Measurements from ENCODE around the gene PDE5A.

DNA sequence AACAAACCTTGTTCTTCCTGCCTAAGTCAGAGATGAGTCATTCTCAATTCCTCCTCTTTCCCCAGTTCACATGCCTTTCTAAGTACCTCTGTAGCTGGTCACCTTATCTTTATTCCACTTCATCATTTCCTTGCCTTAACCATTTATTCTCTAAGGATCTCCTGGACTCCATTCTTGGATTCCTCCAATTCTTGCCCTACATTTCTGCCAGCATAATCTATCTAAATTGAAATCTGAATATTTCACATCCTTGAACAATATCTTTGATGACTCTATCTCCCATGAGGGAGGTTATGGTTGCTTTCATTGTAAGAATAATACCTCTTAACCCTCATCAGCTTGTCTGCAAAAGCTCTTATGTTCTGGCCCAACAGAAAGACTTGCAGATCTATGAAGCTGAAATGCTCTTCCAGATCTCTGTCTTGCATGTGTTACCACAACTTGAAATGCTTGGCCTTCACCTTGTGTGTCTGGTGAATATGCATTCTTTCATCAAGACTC lies 28.6 kb upstream of the PDE5A start:
- TF ChIP-seq EZH2 (IDR thresholded peaks at IDR 0.05; ENCODE audit: borderline replicate concordance, control insufficient read depth, low read depth, low read length) (no peak), POLR2A (IDR thresholded peaks at IDR 0.05; ENCODE audit: low read depth, low read length) (no peak), RFX5 (IDR thresholded peaks at IDR 0.05; ENCODE audit: low read depth, low read length) (no peak), NR2C2 (IDR thresholded peaks at IDR 0.05; ENCODE audit: borderline replicate concordance, control insufficient read depth, insufficient read length, low read depth) (no peak), TCF12 (IDR thresholded peaks at IDR 0.05; ENCODE audit: low read depth, low read length) (no peak), CEBPB (IDR thresholded peaks at IDR 0.05; ENCODE audit: borderline replicate concordance in 1 of 2, low read depth in 2 of 2, low read length in 2 of 2) (no peak), ZNF274 (IDR thresholded peaks at IDR 0.05; ENCODE audit: insufficient read depth, insufficient read length) (no peak)
- TF ChIP-seq, protein P1, sequence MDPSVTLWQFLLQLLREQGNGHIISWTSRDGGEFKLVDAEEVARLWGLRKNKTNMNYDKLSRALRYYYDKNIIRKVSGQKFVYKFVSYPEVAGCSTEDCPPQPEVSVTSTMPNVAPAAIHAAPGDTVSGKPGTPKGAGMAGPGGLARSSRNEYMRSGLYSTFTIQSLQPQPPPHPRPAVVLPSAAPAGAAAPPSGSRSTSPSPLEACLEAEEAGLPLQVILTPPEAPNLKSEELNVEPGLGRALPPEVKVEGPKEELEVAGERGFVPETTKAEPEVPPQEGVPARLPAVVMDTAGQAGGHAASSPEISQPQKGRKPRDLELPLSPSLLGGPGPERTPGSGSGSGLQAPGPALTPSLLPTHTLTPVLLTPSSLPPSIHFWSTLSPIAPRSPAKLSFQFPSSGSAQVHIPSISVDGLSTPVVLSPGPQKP (IDR thresholded peaks at IDR 0.05; ENCODE audit: low read depth, low read length): no peak
- TF ChIP-seq, protein P2, sequence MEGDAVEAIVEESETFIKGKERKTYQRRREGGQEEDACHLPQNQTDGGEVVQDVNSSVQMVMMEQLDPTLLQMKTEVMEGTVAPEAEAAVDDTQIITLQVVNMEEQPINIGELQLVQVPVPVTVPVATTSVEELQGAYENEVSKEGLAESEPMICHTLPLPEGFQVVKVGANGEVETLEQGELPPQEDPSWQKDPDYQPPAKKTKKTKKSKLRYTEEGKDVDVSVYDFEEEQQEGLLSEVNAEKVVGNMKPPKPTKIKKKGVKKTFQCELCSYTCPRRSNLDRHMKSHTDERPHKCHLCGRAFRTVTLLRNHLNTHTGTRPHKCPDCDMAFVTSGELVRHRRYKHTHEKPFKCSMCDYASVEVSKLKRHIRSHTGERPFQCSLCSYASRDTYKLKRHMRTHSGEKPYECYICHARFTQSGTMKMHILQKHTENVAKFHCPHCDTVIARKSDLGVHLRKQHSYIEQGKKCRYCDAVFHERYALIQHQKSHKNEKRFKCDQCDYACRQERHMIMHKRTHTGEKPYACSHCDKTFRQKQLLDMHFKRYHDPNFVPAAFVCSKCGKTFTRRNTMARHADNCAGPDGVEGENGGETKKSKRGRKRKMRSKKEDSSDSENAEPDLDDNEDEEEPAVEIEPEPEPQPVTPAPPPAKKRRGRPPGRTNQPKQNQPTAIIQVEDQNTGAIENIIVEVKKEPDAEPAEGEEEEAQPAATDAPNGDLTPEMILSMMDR (IDR thresholded peaks at IDR 0.05 in 2 of 3, conservative IDR thresholded peaks at IDR 0.05 in 1 of 3; ENCODE audit: control insufficient read depth in 2 of 3, extremely low read depth in 1 of 3, insufficient read depth in 1 of 3, low read depth in 3 of 3, low read length in 3 of 3): no peak
- TF ChIP-seq, protein P3, sequence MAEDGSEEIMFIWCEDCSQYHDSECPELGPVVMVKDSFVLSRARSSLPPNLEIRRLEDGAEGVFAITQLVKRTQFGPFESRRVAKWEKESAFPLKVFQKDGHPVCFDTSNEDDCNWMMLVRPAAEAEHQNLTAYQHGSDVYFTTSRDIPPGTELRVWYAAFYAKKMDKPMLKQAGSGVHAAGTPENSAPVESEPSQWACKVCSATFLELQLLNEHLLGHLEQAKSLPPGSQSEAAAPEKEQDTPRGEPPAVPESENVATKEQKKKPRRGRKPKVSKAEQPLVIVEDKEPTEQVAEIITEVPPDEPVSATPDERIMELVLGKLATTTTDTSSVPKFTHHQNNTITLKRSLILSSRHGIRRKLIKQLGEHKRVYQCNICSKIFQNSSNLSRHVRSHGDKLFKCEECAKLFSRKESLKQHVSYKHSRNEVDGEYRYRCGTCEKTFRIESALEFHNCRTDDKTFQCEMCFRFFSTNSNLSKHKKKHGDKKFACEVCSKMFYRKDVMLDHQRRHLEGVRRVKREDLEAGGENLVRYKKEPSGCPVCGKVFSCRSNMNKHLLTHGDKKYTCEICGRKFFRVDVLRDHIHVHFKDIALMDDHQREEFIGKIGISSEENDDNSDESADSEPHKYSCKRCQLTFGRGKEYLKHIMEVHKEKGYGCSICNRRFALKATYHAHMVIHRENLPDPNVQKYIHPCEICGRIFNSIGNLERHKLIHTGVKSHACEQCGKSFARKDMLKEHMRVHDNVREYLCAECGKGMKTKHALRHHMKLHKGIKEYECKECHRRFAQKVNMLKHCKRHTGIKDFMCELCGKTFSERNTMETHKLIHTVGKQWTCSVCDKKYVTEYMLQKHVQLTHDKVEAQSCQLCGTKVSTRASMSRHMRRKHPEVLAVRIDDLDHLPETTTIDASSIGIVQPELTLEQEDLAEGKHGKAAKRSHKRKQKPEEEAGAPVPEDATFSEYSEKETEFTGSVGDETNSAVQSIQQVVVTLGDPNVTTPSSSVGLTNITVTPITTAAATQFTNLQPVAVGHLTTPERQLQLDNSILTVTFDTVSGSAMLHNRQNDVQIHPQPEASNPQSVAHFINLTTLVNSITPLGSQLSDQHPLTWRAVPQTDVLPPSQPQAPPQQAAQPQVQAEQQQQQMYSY (CRISPR knock-in tag; IDR thresholded peaks at IDR 0.05): no peak

Data from GM12878 (cell line).